HepG2 (cell line): Measurements from ENCODE around the gene TMEM86B. TPM values are rescaled to one million over a fixed set of nuclear protein-coding genes. Genes with fewer than 3 reads are reported as not detected.

Experiments used
- CENPX ChIP-seq: sonication (generic); formaldehyde crosslinking; IDR thresholded peaks from 2 replicates; pipeline ENCODE4 v1.9.0; 2021; ENCODE audit warnings: mild to moderate bottlenecking, missing genetic modification reagents, moderate library complexity
- GLI4 ChIP-seq: sonication (generic); formaldehyde crosslinking; IDR thresholded peaks from 2 replicates; pipeline ENCODE4 v1.5.1; 2020; ENCODE audit warnings: missing genetic modification reagents, mild to moderate bottlenecking, moderate library complexity, borderline replicate concordance
- KAT7 ChIP-seq: IDR thresholded peaks from 2 replicates; pipeline ENCODE4 v1.6.1; 2018; ENCODE audit warnings: borderline replicate concordance, missing compliant biosample characterization
- KAT8 ChIP-seq: IDR thresholded peaks from 2 replicates; pipeline ENCODE4 v1.6.1; 2016; ENCODE audit warnings: missing genetic modification reagents, missing compliant biosample characterization
- SMC3 ChIP-seq: IDR thresholded peaks from 2 replicates; pipeline ENCODE4 v1.6.1; 2011; ENCODE audit warnings: low read length, improper control_type of control experiment
- SP5 ChIP-seq: IDR thresholded peaks from 2 replicates; pipeline ENCODE4 v1.6.1; 2016; ENCODE audit warnings: low read depth, borderline replicate concordance
- SRSF1 ChIP-seq: fragments of 200-400 bp; formaldehyde crosslinking; optimal IDR thresholded peaks from 2 replicates; pipeline ENCODE3; 2017; ENCODE audit warnings: mild to moderate bottlenecking, low read depth, low read length, moderate library complexity
- ZNF251 ChIP-seq: sonication (generic); formaldehyde crosslinking; IDR thresholded peaks from 2 replicates; pipeline ENCODE4 v1.9.0; 2021; ENCODE audit warnings: mild to moderate bottlenecking, missing genetic modification reagents
- ZNF34 ChIP-seq: sonication (generic); formaldehyde crosslinking; IDR thresholded peaks from 2 replicates; pipeline ENCODE4 v1.4.0; 2020; ENCODE audit warnings: mild to moderate bottlenecking, missing genetic modification reagents, borderline replicate concordance
- ZNF350 ChIP-seq: sonication (generic); formaldehyde crosslinking; IDR thresholded peaks from 2 replicates; pipeline ENCODE4 v1.4.0; 2020; ENCODE audit warnings: mild to moderate bottlenecking, low read depth, missing genetic modification reagents, borderline replicate concordance
- polyA plus RNA-seq, 8 experiments: library from polyadenylated mRNA; depleted of rRNA in 3 of 8; stranded (reverse) in 7 of 8; unstranded in 1 of 8; fragments of >200 nt; fragmentation: Illumina TruSeq in 4 of 8; extraction: Trizol in 4 of 8; gene quantifications; 2 replicates each; pipeline versions ENCODE4 v1.2.1 to v1.2.3, GENCODE V29; 2011 to 2016; ENCODE audit warnings: low read depth in 4 of 8, missing spikeins in 1 of 8, mixed read lengths in 1 of 8; ENCODE audit not compliant: insufficient read depth in 1 of 8
- total RNA-seq, 5 experiments: library from RNA; depleted of rRNA; stranded (reverse); fragments of >200 nt; fragmentation: Illumina TruSeq; extraction: Trizol; gene quantifications; 2 replicates each; pipeline ENCODE4 v1.2.3, GENCODE V29; 2016; ENCODE audit warnings: low read depth in 1 of 5
- TF ChIP-seq, protein P1 (sequence below): sonication (generic); formaldehyde crosslinking; IDR thresholded peaks from 2 replicates; pipeline ENCODE4 v1.4.0; 2020; ENCODE audit warnings: missing genetic modification reagents, borderline replicate concordance
- TF ChIP-seq, protein P2 (sequence below): sonication (generic); formaldehyde crosslinking; IDR thresholded peaks from 2 replicates; pipeline ENCODE4 v1.4.0; 2020; ENCODE audit warnings: mild to moderate bottlenecking, missing genetic modification reagents
- TF ChIP-seq, protein P3 (sequence below): sonication (generic); formaldehyde crosslinking; conservative IDR thresholded peaks from 2 replicates; pipeline ENCODE4 v1.4.0; 2020; ENCODE audit warnings: missing genetic modification reagents
- TF ChIP-seq, protein P4 (sequence below), 2 experiments: sonication (generic) in 1 of 2; formaldehyde crosslinking in 1 of 2; IDR thresholded peaks; 2 replicates each; pipeline versions ENCODE4 v1.6.1 to v1.9.0; 2014 to 2022; ENCODE audit warnings: antibody characterized with exemption in 1 of 2, borderline replicate concordance in 1 of 2, inconsistent platforms in 1 of 2, low read depth in 1 of 2, missing genetic modification reagents in 1 of 2

TMEM86B gene
- total and polyA plus RNA-seq, 2 of the 13 experiments (the other 11 are each of a cell fraction or from before 2014, with no cell fraction given), result 7.7 to 9.6 TPM

DNA sequence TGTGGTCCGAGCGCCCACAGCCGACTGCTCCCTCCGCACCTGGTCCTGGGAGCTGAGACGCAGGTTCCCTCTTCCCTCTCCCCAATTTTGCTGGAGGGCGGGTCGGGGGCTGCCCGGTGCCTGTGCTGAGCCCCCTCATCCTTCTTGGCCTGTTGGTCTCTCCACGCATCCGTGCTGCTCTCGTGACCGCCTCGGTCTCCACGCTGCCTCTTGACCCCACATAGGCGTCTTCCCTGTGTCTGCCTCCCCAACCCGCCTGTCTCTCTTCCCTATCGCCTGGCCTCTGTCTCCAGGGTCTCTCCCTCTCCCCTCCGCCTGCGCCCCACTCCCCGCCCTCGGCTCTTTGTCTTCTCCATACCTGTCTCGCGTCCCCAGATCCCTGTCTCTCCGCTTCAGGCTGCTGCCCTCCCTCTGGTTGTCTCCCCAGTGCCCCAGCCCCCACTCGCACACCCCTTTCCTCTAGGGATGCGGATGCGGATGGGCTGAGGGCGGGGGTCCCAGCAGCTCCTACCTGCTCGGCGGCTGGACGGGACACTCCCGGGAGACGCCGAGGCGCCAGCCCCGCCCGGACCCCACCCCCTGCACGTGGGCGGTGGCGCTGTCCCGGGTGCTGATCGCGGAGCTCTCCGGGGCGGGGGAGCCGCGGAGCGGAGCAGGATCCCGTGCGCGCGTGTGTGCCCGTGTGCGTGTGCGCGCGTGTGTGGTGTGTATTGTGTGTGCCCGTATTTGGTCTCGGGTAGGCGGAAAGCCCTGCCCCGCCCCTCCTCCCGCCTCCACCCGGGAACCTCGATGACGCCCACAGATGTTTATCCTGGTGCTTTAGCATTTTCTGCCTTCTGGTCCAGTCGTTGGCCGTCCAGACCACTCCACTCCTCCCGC, 48.7 kb downstream of the TMEM86B start, which contains the start of gene SYT5 (continued):
- no peak for TF ChIP-seq ZNF34
- TF ChIP-seq ZNF350, result no peak
- TF ChIP-seq, protein P1, sequence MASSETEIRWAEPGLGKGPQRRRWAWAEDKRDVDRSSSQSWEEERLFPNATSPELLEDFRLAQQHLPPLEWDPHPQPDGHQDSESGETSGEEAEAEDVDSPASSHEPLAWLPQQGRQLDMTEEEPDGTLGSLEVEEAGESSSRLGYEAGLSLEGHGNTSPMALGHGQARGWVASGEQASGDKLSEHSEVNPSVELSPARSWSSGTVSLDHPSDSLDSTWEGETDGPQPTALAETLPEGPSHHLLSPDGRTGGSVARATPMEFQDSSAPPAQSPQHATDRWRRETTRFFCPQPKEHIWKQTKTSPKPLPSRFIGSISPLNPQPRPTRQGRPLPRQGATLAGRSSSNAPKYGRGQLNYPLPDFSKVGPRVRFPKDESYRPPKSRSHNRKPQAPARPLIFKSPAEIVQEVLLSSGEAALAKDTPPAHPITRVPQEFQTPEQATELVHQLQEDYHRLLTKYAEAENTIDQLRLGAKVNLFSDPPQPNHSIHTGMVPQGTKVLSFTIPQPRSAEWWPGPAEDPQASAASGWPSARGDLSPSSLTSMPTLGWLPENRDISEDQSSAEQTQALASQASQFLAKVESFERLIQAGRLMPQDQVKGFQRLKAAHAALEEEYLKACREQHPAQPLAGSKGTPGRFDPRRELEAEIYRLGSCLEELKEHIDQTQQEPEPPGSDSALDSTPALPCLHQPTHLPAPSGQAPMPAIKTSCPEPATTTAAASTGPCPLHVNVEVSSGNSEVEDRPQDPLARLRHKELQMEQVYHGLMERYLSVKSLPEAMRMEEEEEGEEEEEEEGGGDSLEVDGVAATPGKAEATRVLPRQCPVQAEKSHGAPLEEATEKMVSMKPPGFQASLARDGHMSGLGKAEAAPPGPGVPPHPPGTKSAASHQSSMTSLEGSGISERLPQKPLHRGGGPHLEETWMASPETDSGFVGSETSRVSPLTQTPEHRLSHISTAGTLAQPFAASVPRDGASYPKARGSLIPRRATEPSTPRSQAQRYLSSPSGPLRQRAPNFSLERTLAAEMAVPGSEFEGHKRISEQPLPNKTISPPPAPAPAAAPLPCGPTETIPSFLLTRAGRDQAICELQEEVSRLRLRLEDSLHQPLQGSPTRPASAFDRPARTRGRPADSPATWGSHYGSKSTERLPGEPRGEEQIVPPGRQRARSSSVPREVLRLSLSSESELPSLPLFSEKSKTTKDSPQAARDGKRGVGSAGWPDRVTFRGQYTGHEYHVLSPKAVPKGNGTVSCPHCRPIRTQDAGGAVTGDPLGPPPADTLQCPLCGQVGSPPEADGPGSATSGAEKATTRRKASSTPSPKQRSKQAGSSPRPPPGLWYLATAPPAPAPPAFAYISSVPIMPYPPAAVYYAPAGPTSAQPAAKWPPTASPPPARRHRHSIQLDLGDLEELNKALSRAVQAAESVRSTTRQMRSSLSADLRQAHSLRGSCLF, result no peak
- TF ChIP-seq CENPX, result no peak
- TF ChIP-seq GLI4 (CRISPR knock-in tag), result no peak
- TF ChIP-seq, protein P2, sequence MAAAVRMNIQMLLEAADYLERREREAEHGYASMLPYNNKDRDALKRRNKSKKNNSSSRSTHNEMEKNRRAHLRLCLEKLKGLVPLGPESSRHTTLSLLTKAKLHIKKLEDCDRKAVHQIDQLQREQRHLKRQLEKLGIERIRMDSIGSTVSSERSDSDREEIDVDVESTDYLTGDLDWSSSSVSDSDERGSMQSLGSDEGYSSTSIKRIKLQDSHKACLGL (CRISPR knock-in tag), result peak; percentile 57; the same call in 1 of the 2 replicates
- TF ChIP-seq SRSF1, result no peak
- no peak for TF ChIP-seq KAT8
- no peak for TF ChIP-seq SP5 (CRISPR knock-in tag)
- TF ChIP-seq KAT7, result no peak
- TF ChIP-seq, protein P3, sequence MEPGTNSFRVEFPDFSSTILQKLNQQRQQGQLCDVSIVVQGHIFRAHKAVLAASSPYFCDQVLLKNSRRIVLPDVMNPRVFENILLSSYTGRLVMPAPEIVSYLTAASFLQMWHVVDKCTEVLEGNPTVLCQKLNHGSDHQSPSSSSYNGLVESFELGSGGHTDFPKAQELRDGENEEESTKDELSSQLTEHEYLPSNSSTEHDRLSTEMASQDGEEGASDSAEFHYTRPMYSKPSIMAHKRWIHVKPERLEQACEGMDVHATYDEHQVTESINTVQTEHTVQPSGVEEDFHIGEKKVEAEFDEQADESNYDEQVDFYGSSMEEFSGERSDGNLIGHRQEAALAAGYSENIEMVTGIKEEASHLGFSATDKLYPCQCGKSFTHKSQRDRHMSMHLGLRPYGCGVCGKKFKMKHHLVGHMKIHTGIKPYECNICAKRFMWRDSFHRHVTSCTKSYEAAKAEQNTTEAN (CRISPR knock-in tag), result no peak
- TF ChIP-seq ZNF251 (CRISPR knock-in tag), result no peak
- TF ChIP-seq, protein P4, sequence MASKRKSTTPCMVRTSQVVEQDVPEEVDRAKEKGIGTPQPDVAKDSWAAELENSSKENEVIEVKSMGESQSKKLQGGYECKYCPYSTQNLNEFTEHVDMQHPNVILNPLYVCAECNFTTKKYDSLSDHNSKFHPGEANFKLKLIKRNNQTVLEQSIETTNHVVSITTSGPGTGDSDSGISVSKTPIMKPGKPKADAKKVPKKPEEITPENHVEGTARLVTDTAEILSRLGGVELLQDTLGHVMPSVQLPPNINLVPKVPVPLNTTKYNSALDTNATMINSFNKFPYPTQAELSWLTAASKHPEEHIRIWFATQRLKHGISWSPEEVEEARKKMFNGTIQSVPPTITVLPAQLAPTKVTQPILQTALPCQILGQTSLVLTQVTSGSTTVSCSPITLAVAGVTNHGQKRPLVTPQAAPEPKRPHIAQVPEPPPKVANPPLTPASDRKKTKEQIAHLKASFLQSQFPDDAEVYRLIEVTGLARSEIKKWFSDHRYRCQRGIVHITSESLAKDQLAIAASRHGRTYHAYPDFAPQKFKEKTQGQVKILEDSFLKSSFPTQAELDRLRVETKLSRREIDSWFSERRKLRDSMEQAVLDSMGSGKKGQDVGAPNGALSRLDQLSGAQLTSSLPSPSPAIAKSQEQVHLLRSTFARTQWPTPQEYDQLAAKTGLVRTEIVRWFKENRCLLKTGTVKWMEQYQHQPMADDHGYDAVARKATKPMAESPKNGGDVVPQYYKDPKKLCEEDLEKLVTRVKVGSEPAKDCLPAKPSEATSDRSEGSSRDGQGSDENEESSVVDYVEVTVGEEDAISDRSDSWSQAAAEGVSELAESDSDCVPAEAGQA (IDR thresholded peaks at IDR 0.05; ENCODE audit: low read depth), result no peak
- TF ChIP-seq, protein P4 (CRISPR knock-in tag; IDR thresholded peaks at IDR 0.05; ENCODE audit: borderline replicate concordance), result no peak
- TF ChIP-seq SMC3, result no peak
